NCI-H748 (cell line): Measurements from ENCODE around the gene IGSF6.
"Not testable (repeated sequence)": the region's sequence is repeated elsewhere in the genome, so short reads cannot be mapped to it uniquely, and the experiment has no call there.

Experiments
- DNase-seq: peaks from one replicate; lab custom pipeline; 2025; ENCODE audit not compliant: unreplicated experiment; lab: John Stamatoyannopoulos, UW

IGSF6 gene

GRCh38 chr16:21652453-21652852, at the start of gene IGSF6:
Gene IGSF6 (minus strand): TSS chr16:21652608. CDS start chr16:21652598, 10 bp downstream.
- no peak for DNase-seq

GRCh38 chr16:21701271-21701670, 48.9 kb upstream of the IGSF6 start:
- DNase-seq: no peak

- no peak for DNase-seq
Observed at GRCh38 chr16:21698169-21699032, 46.0 kb upstream of the IGSF6 start.

GRCh38 chr16:21697032-21697431, 44.6 kb upstream of the IGSF6 start:
- DNase-seq: no peak

GRCh38 chr16:21694609-21695008, 42.2 kb upstream of the IGSF6 start:
- DNase-seq: no peak

- not testable (repeated sequence) for DNase-seq
Observed at GRCh38 chr16:21690967-21691366, 38.6 kb upstream of the IGSF6 start.

- no peak for DNase-seq
Observed at GRCh38 chr16:21689107-21689506, 36.7 kb upstream of the IGSF6 start.

GRCh38 chr16:21685034-21685455, 32.6 kb upstream of the IGSF6 start:
- DNase-seq: no peak

GRCh38 chr16:21684199-21684598, 31.8 kb upstream of the IGSF6 start:
- peak; percentile 2 for DNase-seq

GRCh38 chr16:21683184-21683583, 30.8 kb upstream of the IGSF6 start:
- no peak for DNase-seq

GRCh38 chr16:21680714-21681113, 28.3 kb upstream of the IGSF6 start:
- not testable (repeated sequence) for DNase-seq

- DNase-seq: not testable (repeated sequence)
Observed at GRCh38 chr16:21674456-21674855, 22.0 kb upstream of the IGSF6 start.

GRCh38 chr16:21673469-21673868, 21.1 kb upstream of the IGSF6 start:
- DNase-seq: no peak

GRCh38 chr16:21667575-21667974, 15.2 kb upstream of the IGSF6 start:
- DNase-seq: no peak

GRCh38 chr16:21666772-21667171, 14.4 kb upstream of the IGSF6 start:
- DNase-seq: no peak

GRCh38 chr16:21664801-21665492, 12.5 kb upstream of the IGSF6 start:
- no peak for DNase-seq

GRCh38 chr16:21663889-21664647, 11.7 kb upstream of the IGSF6 start, which contains the start of gene OTOA:
Gene OTOA (plus strand): TSS chr16:21663968. CDS start chr16:21678515, 14,547 bp downstream.
- DNase-seq: peak; percentile 5

GRCh38 chr16:21659124-21659523, 6.7 kb upstream of the IGSF6 start:
- DNase-seq: no peak

- peak; percentile 14 for DNase-seq
Observed at GRCh38 chr16:21656795-21657768, 4.7 kb upstream of the IGSF6 start.

- DNase-seq: no peak
Observed at GRCh38 chr16:21654881-21655280, 2.5 kb upstream of the IGSF6 start.
